HepG2 (cell line): Measurements from ENCODE around the gene PRR19. TPM values are rescaled to one million over a fixed set of nuclear protein-coding genes. Genes with fewer than 3 reads are reported as not detected.

Experiments used
- AFF4 ChIP-seq: sonication (generic); formaldehyde crosslinking; IDR thresholded peaks from 2 replicates; pipeline ENCODE4 v1.4.0; 2020; ENCODE audit warnings: missing genetic modification reagents
- ATF1 ChIP-seq: IDR thresholded peaks from 2 replicates; pipeline ENCODE4 v1.6.1; 2016; ENCODE audit warnings: mild to moderate bottlenecking, control low read depth
- HCFC1 ChIP-seq: fragments of 150-350 bp; IDR thresholded peaks from 2 replicates; pipeline ENCODE4 v1.6.1; 2014; ENCODE audit warnings: low read depth, low read length
- HES4 ChIP-seq: sonication (generic); formaldehyde crosslinking; IDR thresholded peaks from 2 replicates; pipeline ENCODE4 v1.9.0; 2021; ENCODE audit warnings: mild to moderate bottlenecking, missing genetic modification reagents, borderline replicate concordance
- MAF1 ChIP-seq: sonication (generic); formaldehyde crosslinking; IDR thresholded peaks from 2 replicates; pipeline ENCODE4 v1.5.0; 2020; ENCODE audit warnings: missing genetic modification reagents, borderline replicate concordance
- ONECUT2 ChIP-seq: sonication (generic); formaldehyde crosslinking; IDR thresholded peaks from 2 replicates; pipeline ENCODE4 v1.4.0; 2020; ENCODE audit warnings: missing genetic modification reagents
- PHF20 ChIP-seq: sonication (generic); formaldehyde crosslinking; IDR thresholded peaks from 2 replicates; pipeline ENCODE4 v1.5.0; 2020; ENCODE audit warnings: mild to moderate bottlenecking, missing genetic modification reagents
- RAD21 ChIP-seq: fragments of 450-650 bp; formaldehyde crosslinking; IDR thresholded peaks from 2 replicates; pipeline ENCODE4 v1.5.0; 2020; ENCODE audit warnings: mild to moderate bottlenecking
- ZBTB2 ChIP-seq: sonication (generic); formaldehyde crosslinking; IDR thresholded peaks from 2 replicates; pipeline ENCODE4 v1.8.0; 2022; ENCODE audit warnings: low read depth, missing genetic modification reagents
- ZBTB43 ChIP-seq: sonication (generic); formaldehyde crosslinking; conservative IDR thresholded peaks from 2 replicates; pipeline ENCODE4 v1.4.0; 2020; ENCODE audit warnings: missing genetic modification reagents
- ZNF24 ChIP-seq: fragments of 450-650 bp; IDR thresholded peaks from 2 replicates; pipeline ENCODE4 v1.6.1; 2017; ENCODE audit warnings: antibody characterized with exemption, mild to moderate bottlenecking
- ZNF567 ChIP-seq: sonication (generic); formaldehyde crosslinking; IDR thresholded peaks from 2 replicates; pipeline ENCODE4 v1.8.1; 2023; ENCODE audit warnings: mild to moderate bottlenecking, missing genetic modification reagents, borderline replicate concordance
- ZNF75D ChIP-seq: sonication (generic); formaldehyde crosslinking; IDR thresholded peaks from 2 replicates; pipeline ENCODE4 v1.8.1; 2023; ENCODE audit warnings: missing genetic modification reagents, mild to moderate bottlenecking, borderline replicate concordance
- polyA plus RNA-seq, 8 experiments: library from polyadenylated mRNA; depleted of rRNA in 3 of 8; stranded (reverse) in 7 of 8; unstranded in 1 of 8; fragments of >200 nt; fragmentation: Illumina TruSeq in 4 of 8; extraction: Trizol in 4 of 8; gene quantifications; 2 replicates each; pipeline versions ENCODE4 v1.2.1 to v1.2.3, GENCODE V29; 2011 to 2016; ENCODE audit warnings: low read depth in 4 of 8, missing spikeins in 1 of 8, mixed read lengths in 1 of 8; ENCODE audit not compliant: insufficient read depth in 1 of 8
- total RNA-seq, 5 experiments: library from RNA; depleted of rRNA; stranded (reverse); fragments of >200 nt; fragmentation: Illumina TruSeq; extraction: Trizol; gene quantifications; 2 replicates each; pipeline ENCODE4 v1.2.3, GENCODE V29; 2016; ENCODE audit warnings: low read depth in 1 of 5
- TF ChIP-seq, protein P1 (sequence below): sonication (generic); formaldehyde crosslinking; IDR thresholded peaks from 2 replicates; pipeline ENCODE4 v1.8.0; 2022; ENCODE audit warnings: mild to moderate bottlenecking, missing genetic modification reagents, moderate library complexity
- TF ChIP-seq, protein P2 (sequence below): IDR thresholded peaks from 2 replicates; pipeline ENCODE4 v1.4.0; 2020; ENCODE audit warnings: mild to moderate bottlenecking, missing genetic modification reagents
- TF ChIP-seq, protein P3 (sequence below): fragments of 450-650 bp; IDR thresholded peaks from 2 replicates; pipeline ENCODE4 v1.6.1; 2016

The PRR19 gene
- total and polyA plus RNA-seq, 2 of the 13 experiments (the other 11 are each of a cell fraction or from before 2014, with no cell fraction given), result 0.21 to 0.33 TPM

- TF ChIP-seq AFF4 (CRISPR knock-in tag) (no peak), ONECUT2 (CRISPR knock-in tag) (no peak), ZBTB43 (CRISPR knock-in tag) (no peak), PHF20 (CRISPR knock-in tag) (no peak), HES4 (CRISPR knock-in tag) (no peak), ZNF24 (no peak), ZNF75D (CRISPR knock-in tag) (no peak), ATF1 (CRISPR knock-in tag) (peak; percentile 88), ZNF567 (CRISPR knock-in tag) (no peak), HCFC1 (peak; percentile 95), MAF1 (CRISPR knock-in tag) (no peak), ZBTB2 (CRISPR knock-in tag) (no peak), RAD21 (no peak)
- TF ChIP-seq, protein P1, sequence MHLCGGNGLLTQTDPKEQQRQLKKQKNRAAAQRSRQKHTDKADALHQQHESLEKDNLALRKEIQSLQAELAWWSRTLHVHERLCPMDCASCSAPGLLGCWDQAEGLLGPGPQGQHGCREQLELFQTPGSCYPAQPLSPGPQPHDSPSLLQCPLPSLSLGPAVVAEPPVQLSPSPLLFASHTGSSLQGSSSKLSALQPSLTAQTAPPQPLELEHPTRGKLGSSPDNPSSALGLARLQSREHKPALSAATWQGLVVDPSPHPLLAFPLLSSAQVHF (CRISPR knock-in tag), result no peak
- TF ChIP-seq, protein P2, sequence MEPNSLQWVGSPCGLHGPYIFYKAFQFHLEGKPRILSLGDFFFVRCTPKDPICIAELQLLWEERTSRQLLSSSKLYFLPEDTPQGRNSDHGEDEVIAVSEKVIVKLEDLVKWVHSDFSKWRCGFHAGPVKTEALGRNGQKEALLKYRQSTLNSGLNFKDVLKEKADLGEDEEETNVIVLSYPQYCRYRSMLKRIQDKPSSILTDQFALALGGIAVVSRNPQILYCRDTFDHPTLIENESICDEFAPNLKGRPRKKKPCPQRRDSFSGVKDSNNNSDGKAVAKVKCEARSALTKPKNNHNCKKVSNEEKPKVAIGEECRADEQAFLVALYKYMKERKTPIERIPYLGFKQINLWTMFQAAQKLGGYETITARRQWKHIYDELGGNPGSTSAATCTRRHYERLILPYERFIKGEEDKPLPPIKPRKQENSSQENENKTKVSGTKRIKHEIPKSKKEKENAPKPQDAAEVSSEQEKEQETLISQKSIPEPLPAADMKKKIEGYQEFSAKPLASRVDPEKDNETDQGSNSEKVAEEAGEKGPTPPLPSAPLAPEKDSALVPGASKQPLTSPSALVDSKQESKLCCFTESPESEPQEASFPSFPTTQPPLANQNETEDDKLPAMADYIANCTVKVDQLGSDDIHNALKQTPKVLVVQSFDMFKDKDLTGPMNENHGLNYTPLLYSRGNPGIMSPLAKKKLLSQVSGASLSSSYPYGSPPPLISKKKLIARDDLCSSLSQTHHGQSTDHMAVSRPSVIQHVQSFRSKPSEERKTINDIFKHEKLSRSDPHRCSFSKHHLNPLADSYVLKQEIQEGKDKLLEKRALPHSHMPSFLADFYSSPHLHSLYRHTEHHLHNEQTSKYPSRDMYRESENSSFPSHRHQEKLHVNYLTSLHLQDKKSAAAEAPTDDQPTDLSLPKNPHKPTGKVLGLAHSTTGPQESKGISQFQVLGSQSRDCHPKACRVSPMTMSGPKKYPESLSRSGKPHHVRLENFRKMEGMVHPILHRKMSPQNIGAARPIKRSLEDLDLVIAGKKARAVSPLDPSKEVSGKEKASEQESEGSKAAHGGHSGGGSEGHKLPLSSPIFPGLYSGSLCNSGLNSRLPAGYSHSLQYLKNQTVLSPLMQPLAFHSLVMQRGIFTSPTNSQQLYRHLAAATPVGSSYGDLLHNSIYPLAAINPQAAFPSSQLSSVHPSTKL (CRISPR knock-in tag), result no peak
- TF ChIP-seq, protein P3, sequence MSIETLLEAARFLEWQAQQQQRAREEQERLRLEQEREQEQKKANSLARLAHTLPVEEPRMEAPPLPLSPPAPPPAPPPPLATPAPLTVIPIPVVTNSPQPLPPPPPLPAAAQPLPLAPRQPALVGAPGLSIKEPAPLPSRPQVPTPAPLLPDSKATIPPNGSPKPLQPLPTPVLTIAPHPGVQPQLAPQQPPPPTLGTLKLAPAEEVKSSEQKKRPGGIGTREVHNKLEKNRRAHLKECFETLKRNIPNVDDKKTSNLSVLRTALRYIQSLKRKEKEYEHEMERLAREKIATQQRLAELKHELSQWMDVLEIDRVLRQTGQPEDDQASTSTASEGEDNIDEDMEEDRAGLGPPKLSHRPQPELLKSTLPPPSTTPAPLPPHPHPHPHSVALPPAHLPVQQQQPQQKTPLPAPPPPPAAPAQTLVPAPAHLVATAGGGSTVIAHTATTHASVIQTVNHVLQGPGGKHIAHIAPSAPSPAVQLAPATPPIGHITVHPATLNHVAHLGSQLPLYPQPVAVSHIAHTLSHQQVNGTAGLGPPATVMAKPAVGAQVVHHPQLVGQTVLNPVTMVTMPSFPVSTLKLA, result no peak
Observed at GRCh38 chr19:42268704-42269477, 33.0 kb upstream of the PRR19 start, which contains the start of gene CIC (continued).
